Measurements from ENCODE around the gene CSN2. TPM values are rescaled to one million over a fixed set of nuclear protein-coding genes. Genes with fewer than 3 reads are reported as not detected.

Gene CSN2
- total RNA-seq, 1 experiment from 2014 or later: not detected

GRCh38 chr4:69986663-69987062 is 21.1 kb upstream of the CSN2 start:
- no peak overlapping the region for H4K8ac ChIP-seq (replicated peaks; ENCODE audit: insufficient read length, low read depth, low read length)
- DNase-seq: no peak

More at GRCh38 chr4:69986663-69987062, 21.1 kb upstream of the CSN2 start:
- Histone ChIP-seq H3K27ac (ENCODE audit: insufficient read length, low read depth, low read length) (no peak overlapping the region), H3K27me3 (ENCODE audit: insufficient read depth, low read length) (no peaks in the 10 kb centered on the region), H3K9me3 (ENCODE audit: control insufficient read depth, low read depth, low read length) (no peaks in the 10 kb centered on the region), H3T11ph (ENCODE audit: low read length) (no peak overlapping the region), H2BK15ac (ENCODE audit: low read depth, low read length) (no peak overlapping the region), H3K4me2 (ENCODE audit: insufficient read depth, insufficient read length, low read length) (no peak overlapping the region), H2AK5ac (ENCODE audit: insufficient read length, low read length) (no peak overlapping the region), H2BK120ac (ENCODE audit: low read depth, low read length, poor library complexity, severe bottlenecking) (no peak overlapping the region), H3K23ac (ENCODE audit: insufficient read length, low read depth, low read length) (no peak overlapping the region), H2BK5ac (ENCODE audit: insufficient read length, low read length) (no peak overlapping the region), H3K23me2 (ENCODE audit: insufficient read length, low read depth, low read length, poor library complexity, severe bottlenecking) (no peaks in the 10 kb centered on the region), H2AFZ (ENCODE audit: low read length) (no peak overlapping the region), H3K79me1 (ENCODE audit: insufficient read depth, low read depth, low read length, poor library complexity, severe bottlenecking) (no peaks in the 10 kb centered on the region), H4K91ac (ENCODE audit: insufficient read length, low read depth, low read length) (no peak overlapping the region), H4K20me1 (ENCODE audit: control insufficient read depth, insufficient read depth, insufficient read length) (no peaks in the 10 kb centered on the region), H3K56ac (ENCODE audit: insufficient read length, low read depth, low read length) (no peak overlapping the region), H3K9ac (ENCODE audit: extremely low read depth, insufficient read length, low read length) (no peak overlapping the region), H2BK20ac (ENCODE audit: low read depth, low read length, poor library complexity, severe bottlenecking) (no peak overlapping the region), H3K4ac (ENCODE audit: low read depth, low read length) (no peak overlapping the region), H2BK12ac (ENCODE audit: insufficient read length, low read depth, low read length) (no peak overlapping the region), H3K18ac (ENCODE audit: insufficient read length, low read depth, low read length) (no peak overlapping the region), H4K5ac (ENCODE audit: insufficient read length, low read depth, low read length) (no peak overlapping the region), H3K4me1 (ENCODE audit: insufficient read depth, low read length) (no peaks in the 10 kb centered on the region), H3K79me2 (ENCODE audit: insufficient read depth, low read length) (no peaks in the 10 kb centered on the region), H3K14ac (ENCODE audit: insufficient read depth, low read length) (no peak overlapping the region)
- H3K27me3 Mint-ChIP-seq (ENCODE audit: low read depth): no peaks in the 10 kb centered on the region
- no CpG with 5 or more reads among the region's 1 CpG for WGBS (ENCODE audit: extremely low coverage, insufficient read length, low lambda C conversion rate)
- no peaks in the 10 kb centered on the region for H3K36me3 Mint-ChIP-seq (ENCODE audit: insufficient read depth in 1 of 3, low read depth in 3 of 3)
- H3K9me3 Mint-ChIP-seq: no peaks in the 10 kb centered on the region
- H3K4me3 Mint-ChIP-seq: no peak overlapping the region
- no peak overlapping the region for H3K27ac Mint-ChIP-seq
- TF ChIP-seq, protein P1, sequence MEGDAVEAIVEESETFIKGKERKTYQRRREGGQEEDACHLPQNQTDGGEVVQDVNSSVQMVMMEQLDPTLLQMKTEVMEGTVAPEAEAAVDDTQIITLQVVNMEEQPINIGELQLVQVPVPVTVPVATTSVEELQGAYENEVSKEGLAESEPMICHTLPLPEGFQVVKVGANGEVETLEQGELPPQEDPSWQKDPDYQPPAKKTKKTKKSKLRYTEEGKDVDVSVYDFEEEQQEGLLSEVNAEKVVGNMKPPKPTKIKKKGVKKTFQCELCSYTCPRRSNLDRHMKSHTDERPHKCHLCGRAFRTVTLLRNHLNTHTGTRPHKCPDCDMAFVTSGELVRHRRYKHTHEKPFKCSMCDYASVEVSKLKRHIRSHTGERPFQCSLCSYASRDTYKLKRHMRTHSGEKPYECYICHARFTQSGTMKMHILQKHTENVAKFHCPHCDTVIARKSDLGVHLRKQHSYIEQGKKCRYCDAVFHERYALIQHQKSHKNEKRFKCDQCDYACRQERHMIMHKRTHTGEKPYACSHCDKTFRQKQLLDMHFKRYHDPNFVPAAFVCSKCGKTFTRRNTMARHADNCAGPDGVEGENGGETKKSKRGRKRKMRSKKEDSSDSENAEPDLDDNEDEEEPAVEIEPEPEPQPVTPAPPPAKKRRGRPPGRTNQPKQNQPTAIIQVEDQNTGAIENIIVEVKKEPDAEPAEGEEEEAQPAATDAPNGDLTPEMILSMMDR (conservative IDR thresholded peaks at IDR 0.05): no peak
- H3K4me1 Mint-ChIP-seq: peaks cover 3 to 5% of the 10 kb centered on the region in 2 experiments
